ENCODE measurements around the gene NDUFB7. TPM values are rescaled to one million over a fixed set of nuclear protein-coding genes. Genes with fewer than 3 reads are reported as not detected.

The NDUFB7 gene
- total RNA-seq = 624 and 671 TPM in 2 replicates

DNA sequence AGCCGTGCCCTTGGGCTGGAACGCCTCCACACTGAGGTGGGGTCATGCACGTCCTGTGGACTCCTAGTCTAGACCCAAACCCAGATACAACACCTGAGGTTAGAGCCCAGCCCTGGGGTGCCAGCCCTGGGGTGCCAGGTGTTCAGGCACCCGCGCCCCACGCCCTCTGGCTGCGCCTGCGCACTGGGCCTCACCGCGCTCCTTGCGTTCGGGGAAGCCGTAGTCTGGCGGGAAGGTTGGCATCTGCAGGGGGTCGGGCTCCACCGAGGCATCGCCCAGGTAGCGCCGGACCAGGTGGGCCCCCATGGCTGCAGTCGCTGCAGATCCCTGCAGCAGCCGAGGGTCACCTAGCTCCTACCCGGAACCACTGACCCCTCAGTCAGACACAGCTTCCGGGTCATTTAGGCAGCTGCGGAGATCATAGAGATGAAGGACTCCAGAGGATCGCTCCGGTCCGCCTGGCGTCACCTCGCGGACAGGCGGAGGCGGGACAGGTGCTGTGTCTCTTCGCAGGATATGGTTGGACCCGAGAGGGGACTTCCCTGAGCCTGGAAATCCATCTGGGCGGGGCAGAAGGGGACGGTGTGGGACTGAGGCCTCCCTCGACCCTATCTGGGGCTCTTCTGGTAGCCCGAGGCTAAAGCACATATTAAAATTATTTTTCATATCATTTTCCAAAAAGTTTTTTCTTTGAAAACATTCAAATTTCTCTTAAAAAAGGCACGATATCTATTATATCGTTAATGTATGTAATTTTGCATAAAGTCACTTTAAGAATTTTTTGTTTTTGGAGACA, at the start of gene NDUFB7:
NDUFB7 (minus strand) TSS at position 372 of the 796 bp plus-strand sequence; CDS start at position 306, 66 bp downstream.

DNA sequence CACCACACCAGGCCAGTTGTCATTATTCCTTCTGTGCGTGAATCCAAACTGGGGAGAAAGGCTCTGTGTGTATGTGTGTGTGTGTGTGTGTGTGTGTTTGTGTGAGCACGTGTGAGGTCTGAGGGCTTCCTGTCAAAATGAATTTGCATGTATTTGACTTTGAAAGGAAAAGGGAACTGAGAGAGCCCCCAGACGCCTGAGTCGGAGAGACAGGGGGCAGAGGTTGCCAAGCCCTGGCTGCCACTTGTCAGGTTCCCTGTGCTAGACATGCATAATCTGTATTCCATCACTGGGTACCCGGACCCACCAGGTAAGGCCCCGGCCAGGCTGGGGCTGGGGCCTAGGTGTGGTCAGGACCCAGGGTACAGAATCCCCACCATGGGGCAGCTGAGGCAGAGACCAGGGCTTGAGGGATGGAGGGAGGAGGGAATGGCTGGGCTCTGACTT, 11.1 kb upstream of the NDUFB7 start, which contains the start of gene CLEC17A:
CLEC17A (plus strand) TSS at position 191 of the 447 bp plus-strand sequence; CDS start at position 268, 77 bp downstream.

DNA sequence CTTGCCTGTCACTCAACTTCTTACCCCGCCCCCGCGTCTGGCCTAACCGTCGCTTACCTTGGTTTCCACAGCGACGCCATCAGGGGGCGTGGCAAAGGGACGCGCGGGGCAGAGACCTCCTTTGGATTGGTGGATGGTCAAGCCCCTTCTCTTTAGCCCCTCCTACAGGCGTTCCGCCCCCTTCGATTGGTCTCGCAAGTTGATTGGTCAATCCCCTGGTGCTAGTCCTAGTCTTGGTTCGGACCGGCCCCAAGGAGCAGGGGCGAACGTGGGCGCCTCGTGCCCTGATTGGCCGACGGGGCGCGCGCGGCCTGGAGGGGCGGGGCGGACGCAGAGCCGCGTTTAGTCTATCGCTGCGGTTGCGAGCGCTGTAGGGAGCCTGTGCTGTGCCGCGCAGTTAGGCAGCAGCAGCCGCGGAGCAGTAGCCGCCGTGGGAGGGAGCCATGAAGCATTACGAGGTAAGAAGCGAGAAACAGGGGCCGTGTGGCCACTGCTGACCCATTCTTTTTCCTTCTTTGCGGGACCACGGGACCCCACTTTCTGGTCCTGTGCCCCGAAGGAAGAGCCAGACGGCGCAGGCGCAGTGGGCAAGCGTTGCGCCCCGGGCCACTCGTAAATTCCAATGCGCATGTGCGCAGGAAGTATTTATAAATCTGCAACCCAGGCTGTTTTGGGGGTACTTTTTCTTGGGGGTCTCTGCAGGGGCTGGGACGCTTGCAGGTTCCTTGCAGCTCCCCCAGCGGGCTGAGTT, 42.4 kb downstream of the NDUFB7 start, which contains the start of gene TECR:
TECR (plus strand) TSS at position 341 of the 751 bp plus-strand sequence; CDS start at position 444, 103 bp downstream.

DNA sequence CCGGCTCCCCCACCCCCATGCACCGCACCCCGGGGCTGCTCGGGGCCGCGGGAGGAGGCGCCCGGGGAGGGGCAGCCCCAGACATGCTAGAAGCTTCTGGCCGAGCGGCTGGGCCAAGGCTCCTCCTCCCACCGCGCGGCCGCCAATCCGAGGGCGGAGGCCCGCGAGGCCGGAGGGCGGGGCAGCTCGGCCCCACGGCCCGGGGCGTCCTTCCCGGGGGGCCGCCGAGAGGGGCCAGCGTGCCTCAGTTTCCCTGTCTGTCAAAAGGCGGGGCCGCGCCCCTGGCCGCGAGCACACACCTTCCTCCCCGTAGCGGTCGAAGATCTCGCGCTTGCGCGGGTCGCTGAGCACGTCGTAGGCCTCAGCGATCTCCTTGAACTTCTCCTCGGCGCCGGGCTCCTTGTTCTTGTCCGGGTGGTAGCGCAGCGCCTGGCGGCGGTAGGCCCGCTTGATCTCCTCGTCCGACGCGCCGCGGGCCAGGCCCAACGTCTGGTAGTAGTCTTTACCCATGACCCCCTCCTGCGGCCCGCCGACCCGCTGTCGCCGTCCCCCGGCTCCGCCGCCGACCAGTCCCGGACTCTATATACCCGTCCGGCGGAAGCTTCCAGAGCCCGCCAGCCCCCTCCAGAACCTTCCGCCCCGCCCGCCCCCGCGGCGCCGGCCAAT, 53.9 kb downstream of the NDUFB7 start, which contains the start of gene DNAJB1:
DNAJB1 (minus strand) TSS at position 558 of the 666 bp plus-strand sequence; CDS start at position 510, 48 bp downstream.

Other genes with a start within 250 kb of the NDUFB7 start
- 50.3 and 61.9 TPM in 2 replicates for gene ADGRE5, start 190.6 kb downstream of the NDUFB7 start, total RNA-seq
- gene DDX39A, start 152.7 kb downstream of the NDUFB7 start, total RNA-seq = 60.6 and 168 TPM in 2 replicates
- 136 and 180 TPM in 2 replicates for gene PKN1, start 138.8 kb downstream of the NDUFB7 start, total RNA-seq
- gene PTGER1, start 96.7 kb downstream of the NDUFB7 start, total RNA-seq = 0.65 and 9.1 TPM in 2 replicates
- gene GIPC1, start 75.9 kb downstream of the NDUFB7 start, total RNA-seq = 159 and 264 TPM in 2 replicates
- 61.5 and 64.9 TPM in 2 replicates for gene DNAJB1, start 53.7 kb downstream of the NDUFB7 start, total RNA-seq
- 90.3 and 103 TPM in 2 replicates for gene TECR, start 42.5 kb downstream of the NDUFB7 start, total RNA-seq
- gene CLEC17A, start 11.0 kb upstream of the NDUFB7 start, total RNA-seq = not detected in 2 replicates
- gene ADGRE3, start 102.8 kb upstream of the NDUFB7 start, total RNA-seq = not detected in 2 replicates
- gene ZNF333, start 118.0 kb upstream of the NDUFB7 start, total RNA-seq = 5.7 and 8.2 TPM in 2 replicates
- 0.51 TPM in 1 of 2 replicates, not detected in the other for gene ADGRE2, start 206.5 kb upstream of the NDUFB7 start, total RNA-seq